ENCODE measurements around the gene FKBP14. TPM values are rescaled to one million over a fixed set of nuclear protein-coding genes. Genes with fewer than 3 reads are reported as not detected.

Gene FKBP14
- polyA plus RNA-seq, 3 donors, result 0.43 to 1.9 (median 1.1) TPM

- Histone ChIP-seq H3K36me3 (replicated peaks in 1 of 2; ENCODE audit: control insufficient read depth in 1 of 2, insufficient read depth in 2 of 2, low read length in 2 of 2) (no peaks in the 10 kb centered on the region), H3K4me2 (replicated peaks; ENCODE audit: extremely low read depth, low read length, poor library complexity, severe bottlenecking) (peak overlapping the region; percentile 70), H3K4me3 (replicated peaks in 1 of 3; ENCODE audit: low read depth in 2 of 3, low read length in 3 of 3) (peak overlapping the region; percentile 1 to 65 (median 44)), H3K9ac (ENCODE audit: insufficient read depth, low read length, poor library complexity, severe bottlenecking) (no peak overlapping the region), H3K4me1 (ENCODE audit: control insufficient read depth in 1 of 2, insufficient read depth in 2 of 2, low read length in 2 of 2) (peaks cover 18 to 34% of the 10 kb centered on the region in 2 donors), H4K20me1 (ENCODE audit: insufficient read depth, low read length) (no peaks in the 10 kb centered on the region), H3K79me2 (ENCODE audit: insufficient read depth, low read length) (peaks cover 33% of the 10 kb centered on the region), H3K9me3 (replicated peaks in 1 of 2; ENCODE audit: control insufficient read depth in 1 of 2, insufficient read depth in 1 of 2, low read length in 2 of 2) (no peaks in the 10 kb centered on the region), H2AFZ (ENCODE audit: insufficient read depth, low read depth, low read length, poor library complexity, severe bottlenecking) (peak overlapping the region; percentile 46), H3K27ac (ENCODE audit: low read depth in 1 of 2, low read length in 2 of 2) (peak overlapping the region in 1 of 2 donors; percentile 75), H3K27me3 (ENCODE audit: control insufficient read depth in 2 of 2, insufficient read depth in 2 of 2, low read length in 2 of 2) (no peaks in the 10 kb centered on the region)
- peak overlapping the region in 5 of 7 donors; percentile 6 to 79 (median 58) for H3K27ac Mint-ChIP-seq
- no peaks in the 10 kb centered on the region for H3K9me3 Mint-ChIP-seq
- peak; percentile 39 to 60 (median 52) for DNase-seq
- intact Hi-C loops (cut with micrococcal nuclease), result no loop called here
- no CpG with 5 or more reads among the region's 6 CpGs for WGBS (ENCODE audit: insufficient coverage)
- H3K27me3 Mint-ChIP-seq (ENCODE audit: low read depth in 3 of 3), result no peaks in the 10 kb centered on the region
- peak overlapping the region; percentile 56 to 84 for H3K4me3 Mint-ChIP-seq
- H3K36me3 Mint-ChIP-seq, result no peaks in the 10 kb centered on the region
- no peak for TF ChIP-seq CTCF (IDR thresholded peaks at IDR 0.05)
- peaks cover 36% of the 10 kb centered on the region for H3K4me1 Mint-ChIP-seq
Measured at GRCh38 chr7:29976673-29977415, 49.7 kb downstream of the FKBP14 start.

GRCh38 chr7:29976266-29976665, 50.2 kb downstream of the FKBP14 start:
- 0% methylated on average over 1 of the region's 4 CpGs for WGBS (ENCODE audit: insufficient coverage)
- H3K27me3 Mint-ChIP-seq (ENCODE audit: low read depth in 3 of 3), result no peaks in the 10 kb centered on the region

More at GRCh38 chr7:29976266-29976665, 50.2 kb downstream of the FKBP14 start:
- Mint-ChIP-seq H3K36me3 (no peaks in the 10 kb centered on the region), H3K27ac (peak overlapping the region in 1 of 7 donors; percentile 24), H3K4me1 (peaks cover 36% of the 10 kb centered on the region), H3K4me3 (peak overlapping the region in 1 of 2 donors; percentile 27), H3K9me3 (no peaks in the 10 kb centered on the region)
- Histone ChIP-seq H3K27ac (ENCODE audit: low read depth in 1 of 2, low read length in 2 of 2) (peak overlapping the region in 1 of 2 donors; percentile 75), H2AFZ (ENCODE audit: insufficient read depth, low read depth, low read length, poor library complexity, severe bottlenecking) (peak overlapping the region; percentile 46), H3K36me3 (replicated peaks in 1 of 2; ENCODE audit: control insufficient read depth in 1 of 2, insufficient read depth in 2 of 2, low read length in 2 of 2) (no peaks in the 10 kb centered on the region), H3K4me1 (ENCODE audit: control insufficient read depth in 1 of 2, insufficient read depth in 2 of 2, low read length in 2 of 2) (peaks cover 18 to 34% of the 10 kb centered on the region in 2 donors), H3K4me3 (replicated peaks in 1 of 3; ENCODE audit: low read depth in 2 of 3, low read length in 3 of 3) (peak overlapping the region in 1 of 3 experiments; percentile 65), H3K9me3 (replicated peaks in 1 of 2; ENCODE audit: control insufficient read depth in 1 of 2, insufficient read depth in 1 of 2, low read length in 2 of 2) (no peaks in the 10 kb centered on the region), H4K20me1 (ENCODE audit: insufficient read depth, low read length) (no peaks in the 10 kb centered on the region), H3K79me2 (ENCODE audit: insufficient read depth, low read length) (peaks cover 29% of the 10 kb centered on the region), H3K27me3 (ENCODE audit: control insufficient read depth in 2 of 2, insufficient read depth in 2 of 2, low read length in 2 of 2) (no peaks in the 10 kb centered on the region), H3K9ac (ENCODE audit: insufficient read depth, low read length, poor library complexity, severe bottlenecking) (no peak overlapping the region), H3K4me2 (replicated peaks; ENCODE audit: extremely low read depth, low read length, poor library complexity, severe bottlenecking) (peak overlapping the region; percentile 70)
- intact Hi-C loops (cut with micrococcal nuclease), result no loop called here
- no peak for TF ChIP-seq CTCF (IDR thresholded peaks at IDR 0.05)
- peak in 1 of 3 donors; percentile 11 for DNase-seq
